HepG2 (cell line): ENCODE results near the gene ZNF507. TPM values are rescaled to one million over a fixed set of nuclear protein-coding genes. Genes with fewer than 3 reads are reported as not detected.

Experiments used
- E2F5 ChIP-seq: sonication (generic); formaldehyde crosslinking; conservative IDR thresholded peaks from 2 replicates; pipeline ENCODE4 v1.4.0; 2020; ENCODE audit warnings: missing genetic modification reagents
- ESRRA ChIP-seq: sonication (generic); formaldehyde crosslinking; IDR thresholded peaks from 2 replicates; pipeline ENCODE4 v1.5.1; 2020; ENCODE audit warnings: mild to moderate bottlenecking, low read depth, missing genetic modification reagents
- FOSL1 ChIP-seq: sonication (generic); formaldehyde crosslinking; IDR thresholded peaks from 2 replicates; pipeline ENCODE4 v1.9.0; 2021; ENCODE audit warnings: missing genetic modification reagents, borderline replicate concordance
- GPN1 ChIP-seq: sonication (generic); formaldehyde crosslinking; IDR thresholded peaks from 2 replicates; pipeline ENCODE4 v1.5.1; 2020; ENCODE audit warnings: missing genetic modification reagents, borderline replicate concordance
- HNRNPH1 ChIP-seq: fragments of 200-400 bp; formaldehyde crosslinking; optimal IDR thresholded peaks from 2 replicates; pipeline ENCODE3; 2017; ENCODE audit warnings: mild to moderate bottlenecking, low read depth, low read length
- KDM5A ChIP-seq: fragments of 200-600 bp; sonication (generic); IDR thresholded peaks from 2 replicates; pipeline ENCODE4 v1.7.0; 2018; ENCODE audit warnings: antibody characterized with exemption, mild to moderate bottlenecking, low read length, borderline replicate concordance
- MIXL1 ChIP-seq: IDR thresholded peaks from 2 replicates; pipeline ENCODE4 v1.6.1; 2016
- POGK ChIP-seq: sonication (generic); formaldehyde crosslinking; conservative IDR thresholded peaks from 2 replicates; pipeline ENCODE4 v1.8.0; 2022; ENCODE audit warnings: mild to moderate bottlenecking, moderate library complexity, missing genetic modification reagents
- SMYD3 ChIP-seq: sonication (generic); formaldehyde crosslinking; IDR thresholded peaks from 2 replicates; pipeline ENCODE4 v1.8.1; 2023; ENCODE audit warnings: mild to moderate bottlenecking, missing genetic modification reagents
- TCF7L2 ChIP-seq: IDR thresholded peaks from 2 replicates; pipeline ENCODE4 v1.6.1; 2011; ENCODE audit warnings: mild to moderate bottlenecking, low read depth, low read length, moderate library complexity
- TEAD3 ChIP-seq: optimal IDR thresholded peaks from 2 replicates; pipeline ENCODE3; 2016; ENCODE audit warnings: borderline replicate concordance
- THAP11 ChIP-seq: IDR thresholded peaks from 2 replicates; pipeline ENCODE4 v1.6.1; 2016; ENCODE audit warnings: missing biosample characterization, missing genetic modification reagents
- ZBED4 ChIP-seq: sonication (generic); formaldehyde crosslinking; IDR thresholded peaks from 2 replicates; pipeline ENCODE4 v1.4.0; 2020; ENCODE audit warnings: missing genetic modification reagents, borderline replicate concordance
- ZMYM3 ChIP-seq: sonication (generic); formaldehyde crosslinking; IDR thresholded peaks from 2 replicates; pipeline ENCODE4 v1.5.1; 2020; ENCODE audit warnings: mild to moderate bottlenecking, missing genetic modification reagents
- ZNF121 ChIP-seq: sonication (generic); formaldehyde crosslinking; IDR thresholded peaks from 2 replicates; pipeline ENCODE4 v1.5.0; 2020; ENCODE audit warnings: mild to moderate bottlenecking, missing genetic modification reagents
- ZNF180 ChIP-seq: sonication (generic); formaldehyde crosslinking; IDR thresholded peaks from 2 replicates; pipeline ENCODE4 v1.4.0; 2020; ENCODE audit warnings: low read depth, missing genetic modification reagents, borderline replicate concordance
- ZNF280B ChIP-seq: sonication (generic); formaldehyde crosslinking; IDR thresholded peaks from 2 replicates; pipeline ENCODE4 v1.5.0; 2020; ENCODE audit warnings: missing genetic modification reagents, mild to moderate bottlenecking, borderline replicate concordance
- ZNF362 ChIP-seq: sonication (generic); formaldehyde crosslinking; IDR thresholded peaks from 2 replicates; pipeline ENCODE4 v1.4.0; 2020; ENCODE audit warnings: missing genetic modification reagents, mild to moderate bottlenecking, borderline replicate concordance
- ZNF652 ChIP-seq: IDR thresholded peaks from 2 replicates; pipeline ENCODE4 v1.6.1; 2016; ENCODE audit warnings: low read depth, borderline replicate concordance
- ZNF740 ChIP-seq: sonication (generic); formaldehyde crosslinking; IDR thresholded peaks from 2 replicates; pipeline ENCODE4 v1.4.0; 2020; ENCODE audit warnings: missing genetic modification reagents
- polyA plus RNA-seq, 8 experiments: library from polyadenylated mRNA; depleted of rRNA in 3 of 8; stranded (reverse) in 7 of 8; unstranded in 1 of 8; fragments of >200 nt; fragmentation: Illumina TruSeq in 4 of 8; extraction: Trizol in 4 of 8; gene quantifications; 2 replicates each; pipeline versions ENCODE4 v1.2.1 to v1.2.3, GENCODE V29; 2011 to 2016; ENCODE audit warnings: low read depth in 4 of 8, missing spikeins in 1 of 8, mixed read lengths in 1 of 8; ENCODE audit not compliant: insufficient read depth in 1 of 8
- total RNA-seq, 5 experiments: library from RNA; depleted of rRNA; stranded (reverse); fragments of >200 nt; fragmentation: Illumina TruSeq; extraction: Trizol; gene quantifications; 2 replicates each; pipeline ENCODE4 v1.2.3, GENCODE V29; 2016; ENCODE audit warnings: low read depth in 1 of 5

The ZNF507 gene
- total and polyA plus RNA-seq, 2 of the 13 experiments (the other 11 are each of a cell fraction or from before 2014, with no cell fraction given), result 7.3 to 10.9 TPM

- TF ChIP-seq ZNF362 (no peak), FOSL1 (CRISPR knock-in tag) (no peak), E2F5 (0 out of 2 replicates have a peak, but pooled peaks have one; percentile 14), ZNF180 (CRISPR knock-in tag) (no peak), TCF7L2 (no peak), ZNF121 (no peak), TEAD3 (peak; percentile 36), GPN1 (CRISPR knock-in tag) (no peak), ZNF280B (no peak), HNRNPH1 (no peak), POGK (CRISPR knock-in tag) (peak; percentile 70), THAP11 (CRISPR knock-in tag) (peak; percentile 89), ZMYM3 (no peak), ESRRA (CRISPR knock-in tag) (no peak), ZNF740 (CRISPR knock-in tag) (no peak), MIXL1 (CRISPR knock-in tag) (peak; percentile 64; the same call in 1 of the 2 replicates), KDM5A (peak; percentile 31; the same call in 1 of the 2 replicates), ZBED4 (CRISPR knock-in tag) (no peak), ZNF652 (CRISPR knock-in tag) (no peak), SMYD3 (CRISPR knock-in tag) (no peak)
These were observed 60.2 kb downstream of the ZNF507 start, which contains the start of gene DPY19L3 (continued) for GRCh38 chr19:32405431-32406160.
